EH (cell line): Measurements from ENCODE around the gene RYR3.
A peak's percentile ranks its signal among the peaks of the same experiment; 100 is the strongest.

ENCODE experiments used
- DNase-seq: peaks from one replicate; pipeline ENCODE4 v3.0.0-alpha.2; 2015; ENCODE audit warnings: low read depth

The RYR3 gene

DNA sequence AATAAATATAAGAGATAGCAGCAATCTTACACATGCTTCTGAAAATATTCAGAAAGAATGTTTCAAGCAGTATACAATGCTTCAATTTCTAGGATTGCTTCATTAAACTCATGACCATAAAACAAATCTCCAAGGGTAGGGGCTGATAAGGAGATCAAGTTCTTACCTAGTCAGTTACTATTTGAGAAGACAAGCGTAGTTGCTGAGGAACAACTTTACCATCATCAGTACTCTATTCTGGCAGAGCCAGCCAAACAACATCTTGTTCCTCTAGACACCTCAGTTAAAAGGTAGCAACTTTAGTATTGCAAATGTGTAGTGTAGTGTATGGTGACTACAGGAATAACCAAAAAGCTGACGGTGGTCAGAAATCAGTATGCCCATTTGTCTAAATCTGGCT is 572.2 kb downstream of the RYR3 start:
- no peak for DNase-seq

- DNase-seq, result no peak
Measured at GRCh38 chr15:33888176-33888575, 577.4 kb downstream of the RYR3 start.

DNA sequence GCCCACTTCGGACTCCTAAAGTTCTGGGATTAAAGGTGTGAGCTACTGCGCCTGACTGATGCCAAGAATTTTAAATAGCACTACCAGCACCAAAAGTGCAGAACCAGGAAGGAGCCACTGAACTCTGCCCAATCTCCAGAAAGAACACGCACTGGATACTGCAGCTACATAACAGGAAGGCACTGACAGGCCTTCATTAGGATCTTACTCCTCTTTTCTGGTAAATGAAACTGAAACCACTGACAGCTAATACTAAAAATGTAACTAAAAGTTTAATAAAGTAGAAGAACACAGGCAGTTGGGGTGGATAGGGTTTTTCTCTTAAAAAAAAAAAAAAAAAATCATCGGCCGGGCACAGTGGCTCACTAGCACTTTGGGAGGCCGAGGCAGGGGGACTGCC is 583.4 kb downstream of the RYR3 start:
- DNase-seq, result no peak

GRCh38 chr15:33902043-33902442 is 591.3 kb downstream of the RYR3 start:
- DNase-seq, result no peak

DNA sequence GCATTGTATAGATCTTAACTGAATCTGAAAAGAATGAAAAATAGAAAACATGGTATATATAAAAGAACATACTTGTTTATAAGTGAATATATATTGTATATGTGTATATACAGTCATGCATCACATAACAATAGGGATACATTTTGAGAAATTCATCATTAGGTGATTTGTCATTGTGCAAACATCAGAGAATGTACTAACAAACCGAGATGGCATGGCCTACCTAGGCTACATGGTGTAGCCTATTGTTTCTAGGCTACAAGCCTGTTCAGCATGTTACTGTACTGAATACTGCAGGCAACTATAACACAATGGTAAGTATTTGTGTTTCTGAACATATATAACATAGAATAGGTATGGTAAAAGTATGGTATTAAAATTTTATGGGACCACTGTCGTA is 592.9 kb downstream of the RYR3 start:
- DNase-seq, result no peak

DNA sequence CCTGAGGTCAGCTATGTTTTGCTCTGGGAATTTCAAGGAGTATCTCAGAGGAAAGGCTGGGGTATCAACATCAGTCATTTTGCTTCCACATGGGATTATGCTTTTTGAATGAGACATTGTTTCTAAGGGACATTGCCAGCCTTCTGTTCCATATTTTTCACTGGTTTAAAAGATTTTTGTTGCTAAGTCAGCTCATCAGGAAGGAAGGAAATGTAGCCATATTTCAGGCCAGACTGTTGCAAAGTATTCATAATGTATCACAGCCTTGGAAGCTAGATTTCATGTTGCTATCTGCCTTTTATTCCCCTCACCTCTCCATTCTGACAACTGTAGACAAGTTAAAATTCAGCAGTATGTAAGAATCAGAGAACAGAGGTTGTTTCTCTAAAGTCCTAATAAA is 596.6 kb downstream of the RYR3 start:
- DNase-seq, result no peak

DNA sequence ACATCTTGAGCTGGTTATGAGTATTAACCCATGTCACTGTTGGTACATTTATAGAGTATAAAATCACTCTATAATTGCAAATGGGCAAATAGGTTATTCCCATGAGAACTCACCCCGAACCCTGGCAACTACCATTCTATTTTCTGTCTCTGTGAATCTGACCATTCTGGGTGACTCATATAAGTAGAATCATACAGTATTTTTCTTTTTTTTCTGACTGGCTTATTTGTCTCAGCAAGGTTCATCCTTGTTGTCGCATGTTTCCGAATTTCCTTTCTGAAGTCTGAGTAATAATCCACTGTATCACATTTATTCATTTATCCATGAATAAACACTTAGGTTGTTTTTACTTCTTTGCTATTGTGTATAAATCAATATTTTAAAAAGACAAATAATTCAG is 597.6 kb downstream of the RYR3 start:
- DNase-seq, result peak; percentile 44

GRCh38 chr15:33910741-33911140 is 600.0 kb downstream of the RYR3 start:
- peak; percentile 70 for DNase-seq

- DNase-seq, result no peak
Measured at GRCh38 chr15:33912326-33912725, 601.6 kb downstream of the RYR3 start.

- no peak for DNase-seq
Measured at GRCh38 chr15:33913459-33913858, 602.7 kb downstream of the RYR3 start.
